Right cardiac atrium (tissue), 5 donors: ENCODE data around the gene KRT40. TPM values are rescaled to one million over a fixed set of nuclear protein-coding genes. Genes with fewer than 3 reads are reported as not detected.

Experiments used
- ATAC-seq, 2 donors: fragments of 200-7000 bp; cut with Tn5 transposase; one replicate each; pipeline versions ENCODE4 v1.8.0 to v1.9.1; 2020; ENCODE audit warnings: moderate library complexity in 2 of 2, mild to moderate bottlenecking in 1 of 2
- DNase-seq, 3 donors: peaks; one replicate each; pipeline ENCODE4 v3.0.0-alpha.2; 2020
- H3K27ac ChIP-seq: one replicate; pipeline ENCODE4 v1.5.1; 2013; ENCODE audit warnings: mild to moderate bottlenecking, low read length, control low read depth, moderate library complexity
- H3K27me3 ChIP-seq: one replicate; pipeline ENCODE4 v1.6.1; 2013; ENCODE audit not compliant: control insufficient read depth, insufficient read depth
- H3K4me1 ChIP-seq: one replicate; pipeline ENCODE4 v1.6.1; 2013; ENCODE audit warnings: low read length; ENCODE audit not compliant: control insufficient read depth, insufficient read depth
- H3K4me3 ChIP-seq: one replicate; pipeline ENCODE4 v1.5.1; 2013; ENCODE audit warnings: low read length, control low read depth
- H3K9me3 ChIP-seq: one replicate; pipeline ENCODE4 v1.6.1; 2013; ENCODE audit warnings: low read length; ENCODE audit not compliant: control insufficient read depth
- WGBS: extraction: QIAGEN DNeasy Blood & Tissue Kit; methylation state at CpG from one replicate; pipeline ENCODE4 v1.1.7; 2013; 5-methylcytosine and 5-hydroxymethylcytosine counted together
- intact Hi-C, 4 donors: fragments of 100-400 bp; cut with DNase I; formaldehyde crosslinking; loops; one replicate each; pipeline versions ENCODE4 v1.11.0 to v1.14.0; 2022 to 2023
- polyA plus RNA-seq: library from polyadenylated mRNA; stranded (reverse); fragments of 200-250 nt; gene quantifications from one replicate; pipeline ENCODE4 v1.2.3, GENCODE V29; 2013
- total RNA-seq, 4 donors: library from RNA; stranded (reverse); fragmentation: NEBNext Ultra II Directional; extraction: Animal tissue kit (Norgen Biotek cat#: 25700); gene quantifications; one replicate each; pipeline ENCODE4 v1.2.1, GENCODE V29; 2021
- donor health status: healthy with polysubstance abuse.
- donor health status: DM: no; HTN: yes; CAD: no.
- donor health status: DM: no; HTN: no; CAD: no.
- donor health status: DM: no; HTN: yes; CAD: no; lungs with severe emphysema.
- donor health status: DM: yes; HTN: yes; CAD: no.

KRT40 gene
- total and polyA plus RNA-seq, 5 donors, result not detected

DNA sequence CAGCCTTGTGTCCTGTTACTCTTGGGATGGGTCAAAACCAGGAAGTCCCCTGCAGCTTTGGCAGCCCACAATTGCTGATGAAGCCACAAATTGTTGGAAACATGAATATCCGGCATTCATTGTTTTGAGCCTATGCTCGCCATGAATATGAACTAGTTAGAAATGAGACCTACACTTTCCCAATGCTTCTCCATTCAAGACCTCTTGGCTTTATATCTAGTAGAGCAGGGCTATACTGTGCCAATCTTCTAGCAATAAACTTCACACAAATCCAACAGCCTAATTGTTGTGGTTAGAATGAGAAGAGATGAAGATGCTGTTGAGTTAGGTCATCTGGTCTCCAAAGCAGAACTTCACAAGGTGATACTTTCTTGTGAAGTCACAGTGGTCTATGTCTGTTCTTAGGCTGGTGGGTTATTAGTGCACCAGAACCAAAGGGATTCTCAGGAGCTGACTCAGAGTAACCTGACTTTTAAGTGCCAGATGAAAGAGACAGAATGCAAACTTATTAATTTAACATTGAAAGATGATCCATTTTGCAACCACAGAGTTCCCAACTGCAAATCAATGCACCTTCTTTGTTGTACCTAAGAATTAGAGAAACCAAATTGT, 33.0 kb downstream of the KRT40 start:
- WGBS, result 95% methylated on average over 2 of the region's 2 CpGs
- DNase-seq (no peak), ATAC-seq (no peak)
- H3K4me1 ChIP-seq, result no peaks in the 10 kb centered on the region
- H3K9me3 ChIP-seq, result no peaks in the 10 kb centered on the region
- no peak overlapping the region for H3K27ac ChIP-seq
- no peak overlapping the region for H3K4me3 ChIP-seq
- intact Hi-C loops, result no loop called here
- no peaks in the 10 kb centered on the region for H3K27me3 ChIP-seq

DNA sequence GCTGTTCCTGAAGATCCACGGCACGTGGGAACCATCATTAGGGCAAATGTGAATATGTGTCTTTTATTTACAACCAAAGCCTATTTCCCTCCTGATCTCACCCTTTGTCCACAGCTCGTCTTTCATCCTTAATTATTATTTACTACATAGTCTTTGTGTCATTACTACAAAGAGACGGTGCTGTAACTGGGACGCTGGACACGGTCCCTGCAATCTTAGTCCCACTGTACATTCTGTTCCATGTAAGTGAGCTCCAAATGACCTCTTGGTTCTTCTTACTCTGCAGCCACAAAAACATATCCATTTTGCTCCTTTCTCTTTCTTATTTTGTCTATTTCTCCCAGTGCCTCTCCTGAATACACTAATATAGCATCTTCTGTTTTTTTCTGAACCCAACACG, 34.0 kb downstream of the KRT40 start:
- no peaks in the 10 kb centered on the region for H3K4me1 ChIP-seq
- ATAC-seq (no peak), DNase-seq (no peak)
- 80% methylated on average over 7 of the region's 7 CpGs for WGBS
- no peak overlapping the region for H3K27ac ChIP-seq
- H3K4me3 ChIP-seq, result no peak overlapping the region
- H3K27me3 ChIP-seq, result no peaks in the 10 kb centered on the region
- H3K9me3 ChIP-seq, result no peaks in the 10 kb centered on the region
- intact Hi-C loops, result no loop called here

DNA sequence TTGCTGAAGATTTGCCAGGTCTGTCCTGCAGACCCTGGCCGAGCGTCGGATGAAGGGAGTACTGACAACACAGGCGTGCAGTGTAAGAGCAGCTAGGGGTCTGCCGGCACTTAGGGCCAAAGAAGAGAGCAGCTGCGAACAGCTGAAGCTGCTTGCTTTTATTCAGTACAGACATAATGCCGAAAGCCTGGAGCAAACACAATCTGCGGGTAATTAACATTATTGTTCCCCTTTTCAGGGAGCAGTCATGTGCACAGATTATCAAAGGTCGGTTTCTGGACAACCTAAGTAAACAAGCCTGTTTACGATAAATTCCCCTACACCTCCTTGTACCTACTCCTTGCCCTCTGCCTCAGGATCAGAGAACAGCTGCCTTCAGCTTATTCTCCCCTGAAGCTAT, 34.7 kb downstream of the KRT40 start:
- WGBS, result 31% methylated on average over 10 of the region's 10 CpGs

DNA sequence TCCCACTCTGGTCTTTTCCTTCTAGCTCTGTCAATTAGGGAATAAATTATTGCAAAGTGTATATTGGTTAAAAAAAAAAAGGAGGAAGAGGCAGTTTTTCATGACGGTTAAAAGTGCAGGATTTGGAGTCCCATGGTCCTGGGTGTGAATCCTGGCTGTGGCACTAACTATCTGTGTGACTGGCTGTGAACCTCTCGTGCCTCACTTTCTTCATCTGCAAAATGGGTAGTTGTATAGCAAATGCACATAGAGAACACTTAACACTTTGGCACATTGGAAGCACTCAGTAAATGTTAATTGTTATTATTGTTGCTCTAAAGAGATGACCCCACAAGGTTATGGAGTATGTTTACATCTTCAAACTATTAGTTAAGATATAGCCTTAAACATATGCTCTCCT, 36.2 kb downstream of the KRT40 start:
- ATAC-seq, result no peak
- intact Hi-C loops, result no loop called here
- Histone ChIP-seq H3K27me3 (no peaks in the 10 kb centered on the region), H3K27ac (no peak overlapping the region), H3K4me1 (no peaks in the 10 kb centered on the region), H3K9me3 (no peaks in the 10 kb centered on the region), H3K4me3 (no peak overlapping the region)
- no peak for DNase-seq
- WGBS, result 76% methylated on average over 2 of the region's 2 CpGs

More for the DNA sequence above, 34.7 kb downstream of the KRT40 start:
- no peaks in the 10 kb centered on the region for H3K4me1 ChIP-seq
- H3K4me3 ChIP-seq, result no peak overlapping the region
- no peaks in the 10 kb centered on the region for H3K9me3 ChIP-seq
- intact Hi-C loops, result no loop called here
- no peaks in the 10 kb centered on the region for H3K27me3 ChIP-seq
- no peak for ATAC-seq
- H3K27ac ChIP-seq, result no peak overlapping the region
- no peak for DNase-seq

DNA sequence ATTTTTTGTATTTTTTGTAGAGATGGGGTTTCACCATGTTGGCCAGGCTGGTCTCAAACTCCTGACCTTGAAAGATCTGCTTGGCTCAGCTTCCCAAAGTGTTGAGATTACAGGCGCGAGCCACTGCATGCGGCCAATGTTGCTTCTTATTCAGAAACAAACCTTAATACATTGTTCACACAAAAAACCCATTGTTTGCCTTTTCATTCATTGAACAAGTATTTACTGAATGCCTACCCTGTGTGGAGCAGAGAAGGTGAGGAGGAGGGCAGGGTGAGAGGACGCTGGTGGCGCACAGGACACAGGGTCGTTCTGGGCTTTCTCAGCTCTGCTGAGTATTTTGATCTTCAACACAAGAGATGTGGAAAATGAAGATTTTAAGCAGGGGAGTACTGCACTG, 38.7 kb downstream of the KRT40 start:
- H3K4me1 ChIP-seq, result no peaks in the 10 kb centered on the region
- WGBS, result 82% methylated on average over 6 of the region's 6 CpGs

DNA sequence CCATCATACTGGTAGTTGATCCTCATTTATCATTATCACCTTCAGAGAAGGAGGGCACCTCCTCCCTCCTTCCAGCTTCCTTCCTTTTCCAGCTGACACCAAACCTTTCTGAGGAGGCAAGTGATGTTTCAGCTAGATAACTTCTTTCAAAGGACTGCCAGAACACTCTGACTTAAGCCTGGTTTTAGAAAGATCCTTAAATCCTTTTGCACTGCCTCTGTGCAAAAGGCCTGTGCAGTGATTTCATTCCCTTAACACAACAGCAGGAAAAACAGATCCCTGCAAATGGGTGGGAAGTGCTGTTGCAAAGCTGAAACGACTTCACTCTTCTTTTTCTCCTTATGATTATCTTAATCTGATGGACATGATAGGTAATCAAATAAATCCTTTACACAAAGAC, 39.6 kb downstream of the KRT40 start:
- Histone ChIP-seq H3K4me3 (no peak overlapping the region), H3K27ac (no peak overlapping the region), H3K4me1 (no peaks in the 10 kb centered on the region), H3K9me3 (no peaks in the 10 kb centered on the region), H3K27me3 (no peaks in the 10 kb centered on the region)
- DNase-seq, result no peak
- intact Hi-C loops, result no loop called here
- 23% methylated on average over 1 of the region's 1 CpG for WGBS
- no peak for ATAC-seq

More for the DNA sequence above, 38.7 kb downstream of the KRT40 start:
- intact Hi-C loops, result no loop called here
- ATAC-seq (no peak), DNase-seq (no peak)
- Histone ChIP-seq H3K9me3 (no peaks in the 10 kb centered on the region), H3K4me3 (no peak overlapping the region), H3K27ac (no peak overlapping the region), H3K27me3 (no peaks in the 10 kb centered on the region)

DNA sequence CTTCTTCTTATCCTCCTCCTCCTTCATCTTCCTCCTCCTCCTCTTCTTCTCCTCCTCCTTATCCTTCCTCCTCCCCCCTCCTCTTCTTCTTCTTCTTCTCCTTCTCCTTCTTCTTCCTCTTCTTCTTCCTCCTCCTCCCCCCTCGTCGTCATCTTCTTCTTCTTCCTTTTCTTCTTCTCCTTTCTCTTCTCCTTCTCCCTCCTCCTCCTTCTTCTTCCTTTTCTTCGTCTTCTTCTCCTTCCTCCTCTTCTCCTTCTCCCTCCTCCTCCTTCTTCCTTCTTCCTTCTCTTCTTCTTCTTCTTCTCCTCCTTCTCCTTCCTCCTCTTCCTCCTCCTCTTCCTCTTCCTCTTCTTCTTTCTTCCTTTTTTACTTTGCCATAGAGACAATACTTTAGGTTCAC, 41.6 kb downstream of the KRT40 start:
- WGBS, result 83% methylated on average over 3 of the region's 3 CpGs
- no peak for ATAC-seq
- H3K27me3 ChIP-seq, result no peaks in the 10 kb centered on the region

DNA sequence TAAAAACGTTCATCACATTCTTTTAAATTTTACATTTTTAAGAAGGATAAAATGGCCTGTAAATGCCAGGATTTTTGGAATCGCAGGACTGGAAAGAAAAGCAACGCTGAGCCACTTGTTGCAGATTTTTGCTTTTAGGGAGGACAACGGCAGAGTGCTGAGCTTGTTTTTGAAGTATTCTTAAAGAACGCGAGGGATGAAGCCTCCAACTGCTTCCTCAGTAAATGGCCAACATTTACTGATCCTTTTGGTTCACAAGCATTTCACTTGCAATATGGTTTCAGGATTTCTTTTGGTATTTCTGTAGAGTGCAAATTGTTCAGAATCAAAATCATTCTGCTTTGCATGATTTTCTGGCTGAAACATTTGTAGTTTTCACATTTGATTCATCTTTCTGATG, 43.9 kb downstream of the KRT40 start:
- DNase-seq (no peak), ATAC-seq (no peak)
- Histone ChIP-seq H3K4me3 (no peak overlapping the region), H3K27ac (no peak overlapping the region), H3K4me1 (no peaks in the 10 kb centered on the region), H3K27me3 (no peaks in the 10 kb centered on the region), H3K9me3 (no peaks in the 10 kb centered on the region)
- intact Hi-C loops, result no loop called here
- 78% methylated on average over 6 of the region's 6 CpGs for WGBS

More for the DNA sequence above, 41.6 kb downstream of the KRT40 start:
- no peaks in the 10 kb centered on the region for H3K4me1 ChIP-seq
- DNase-seq, result no peak
- H3K9me3 ChIP-seq, result no peaks in the 10 kb centered on the region
- H3K4me3 ChIP-seq, result no peak overlapping the region
- no peak overlapping the region for H3K27ac ChIP-seq
- intact Hi-C loops, result no loop called here

DNA sequence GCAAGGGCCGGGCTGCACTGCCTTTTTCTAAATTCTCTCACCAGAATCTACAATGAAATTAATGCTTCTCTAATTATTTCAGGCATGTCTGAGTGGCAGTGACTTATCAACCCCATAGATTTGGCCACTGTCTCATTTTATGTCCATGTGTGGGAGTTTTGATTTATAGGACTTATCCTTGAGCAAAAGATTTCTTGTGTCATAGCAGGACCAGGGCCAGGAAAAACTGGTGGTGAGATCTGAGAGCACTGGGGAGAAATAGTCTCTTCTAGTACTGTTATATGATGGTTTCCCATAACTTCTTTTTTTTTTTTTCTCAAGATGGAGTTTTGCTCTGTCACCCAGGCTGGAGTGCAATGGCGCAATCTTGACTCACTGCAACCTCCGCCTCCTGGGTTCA, 45.1 kb downstream of the KRT40 start:
- intact Hi-C loops, result no loop called here
- H3K27me3 ChIP-seq, result no peaks in the 10 kb centered on the region
- H3K9me3 ChIP-seq, result no peaks in the 10 kb centered on the region
- 83% methylated on average over 3 of the region's 3 CpGs for WGBS
- no peak for ATAC-seq
- no peak overlapping the region for H3K4me3 ChIP-seq
- H3K27ac ChIP-seq, result no peak overlapping the region
- no peak for DNase-seq
- no peaks in the 10 kb centered on the region for H3K4me1 ChIP-seq

DNA sequence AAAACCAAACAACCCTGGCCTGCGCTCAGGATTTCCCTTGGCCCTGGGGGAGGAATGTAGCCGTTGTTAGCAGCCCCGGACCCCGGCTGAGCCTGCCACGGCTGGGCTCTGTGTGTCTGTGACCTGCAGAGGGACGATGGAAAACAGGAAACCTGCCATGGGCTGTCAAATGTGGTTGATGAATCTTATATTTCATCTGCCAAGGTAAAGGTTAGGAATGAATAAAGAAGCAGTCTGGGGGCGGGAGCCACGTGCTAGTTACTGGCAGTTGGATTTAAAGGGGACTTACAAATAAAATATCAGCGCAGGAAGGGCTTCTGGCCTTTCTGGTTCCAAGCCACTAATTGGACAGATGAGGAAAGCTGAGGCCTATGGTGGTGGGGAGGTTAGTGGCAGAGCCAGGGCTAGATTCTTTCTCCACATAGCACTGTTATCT, 46.7 kb downstream of the KRT40 start, which contains the start of gene KRT23:
Gene KRT23, minus strand, starts transcription at position 263 of the 436 bp plus-strand sequence. CDS start 1,043 bp downstream, outside the sequence.
- ATAC-seq (no peak), DNase-seq (no peak)
- intact Hi-C loops, result no loop called here
- H3K9me3 ChIP-seq, result no peaks in the 10 kb centered on the region
- H3K4me3 ChIP-seq, result no peak within 1 kb of the TSS
- 41% methylated on average over 9 of the region's 9 CpGs for WGBS
- no peak within 1 kb of the TSS for H3K27ac ChIP-seq
- no peaks in the 10 kb centered on the region for H3K27me3 ChIP-seq
- H3K4me1 ChIP-seq, result no peaks in the 10 kb centered on the region

DNA sequence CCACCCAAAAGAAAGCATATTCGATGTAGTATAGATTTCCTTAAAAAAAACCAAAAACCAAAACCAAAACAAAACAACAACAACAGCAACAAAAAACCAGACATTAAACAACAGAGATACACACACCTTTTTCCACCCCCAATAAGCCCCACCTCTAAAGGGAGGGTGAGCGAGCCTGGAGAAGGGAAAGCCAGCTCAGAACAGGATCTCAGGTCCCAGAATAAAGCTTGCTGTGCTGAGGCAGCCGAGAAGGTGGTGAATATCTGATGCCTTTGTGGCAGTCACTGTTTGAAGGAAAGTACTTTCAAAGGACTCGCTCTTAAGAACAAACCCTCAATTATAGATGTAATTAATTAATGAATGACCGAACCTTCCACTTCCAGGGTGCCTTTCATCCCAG, 47.1 kb downstream of the KRT40 start:
- Histone ChIP-seq H3K4me3 (no peak overlapping the region), H3K27me3 (no peaks in the 10 kb centered on the region), H3K9me3 (no peaks in the 10 kb centered on the region), H3K4me1 (no peaks in the 10 kb centered on the region), H3K27ac (no peak overlapping the region)
- 72% methylated on average over 5 of the region's 5 CpGs for WGBS
- DNase-seq, result no peak
- intact Hi-C loops, result no loop called here
- no peak for ATAC-seq

DNA sequence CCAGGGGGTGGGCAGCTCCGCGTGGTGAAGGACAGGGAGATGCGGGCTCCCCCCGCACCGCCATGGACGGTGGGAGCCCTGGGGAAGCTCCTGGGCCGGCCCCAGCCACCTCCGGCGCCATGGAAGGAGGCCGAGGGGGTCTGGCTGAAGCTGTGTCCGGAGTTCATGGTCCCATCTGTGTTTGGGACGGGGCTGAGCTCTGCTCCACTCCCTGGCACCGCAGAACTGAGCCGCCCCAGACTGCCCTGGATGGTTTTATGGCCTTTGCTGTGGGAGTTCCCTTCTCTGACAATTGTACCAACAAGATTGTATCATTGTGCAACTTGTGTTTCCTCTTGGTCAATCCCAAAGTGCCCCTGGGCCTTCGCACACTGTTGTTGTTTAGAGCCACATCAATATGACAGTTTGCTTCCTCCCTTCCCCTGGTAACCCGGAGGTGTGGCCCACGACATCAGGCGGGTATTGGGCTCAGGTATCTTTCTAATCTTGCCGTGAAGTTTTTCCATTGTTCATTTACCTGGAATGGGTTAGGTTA, 47.6 kb downstream of the KRT40 start:
- DNase-seq, result no peak
- H3K27ac ChIP-seq, result no peak overlapping the region
- H3K4me3 ChIP-seq, result no peak overlapping the region
- no peak for ATAC-seq
- H3K27me3 ChIP-seq, result no peaks in the 10 kb centered on the region
- intact Hi-C loops, result no loop called here
- no peaks in the 10 kb centered on the region for H3K9me3 ChIP-seq
- H3K4me1 ChIP-seq, result no peaks in the 10 kb centered on the region
- WGBS, result 89% methylated on average over 19 of the region's 19 CpGs
